Measurements from ENCODE around the gene MAS1. TPM values are rescaled to one million over a fixed set of nuclear protein-coding genes. Genes with fewer than 3 reads are reported as not detected.

MAS1 gene
- total and polyA plus RNA-seq, 9 donors, result 0.04 to 0.38 (median 0.10) TPM; not detected in 1

GRCh38 chr6:159939591-159940016 lies 48.8 kb downstream of the MAS1 start:
- Histone ChIP-seq H3K27me3 (no peaks in the 10 kb centered on the region), H3K4me1 (ENCODE audit: insufficient read depth) (peaks cover 8% of the 10 kb centered on the region), H3K4me3 (no peak overlapping the region), H3K36me3 (no peaks in the 10 kb centered on the region), H3K9me3 (no peaks in the 10 kb centered on the region), H3K27ac (no peak overlapping the region)
- no peak for DNase-seq
- intact Hi-C loops (cut with DNase I), result no loop called here
- TF ChIP-seq, protein P1, sequence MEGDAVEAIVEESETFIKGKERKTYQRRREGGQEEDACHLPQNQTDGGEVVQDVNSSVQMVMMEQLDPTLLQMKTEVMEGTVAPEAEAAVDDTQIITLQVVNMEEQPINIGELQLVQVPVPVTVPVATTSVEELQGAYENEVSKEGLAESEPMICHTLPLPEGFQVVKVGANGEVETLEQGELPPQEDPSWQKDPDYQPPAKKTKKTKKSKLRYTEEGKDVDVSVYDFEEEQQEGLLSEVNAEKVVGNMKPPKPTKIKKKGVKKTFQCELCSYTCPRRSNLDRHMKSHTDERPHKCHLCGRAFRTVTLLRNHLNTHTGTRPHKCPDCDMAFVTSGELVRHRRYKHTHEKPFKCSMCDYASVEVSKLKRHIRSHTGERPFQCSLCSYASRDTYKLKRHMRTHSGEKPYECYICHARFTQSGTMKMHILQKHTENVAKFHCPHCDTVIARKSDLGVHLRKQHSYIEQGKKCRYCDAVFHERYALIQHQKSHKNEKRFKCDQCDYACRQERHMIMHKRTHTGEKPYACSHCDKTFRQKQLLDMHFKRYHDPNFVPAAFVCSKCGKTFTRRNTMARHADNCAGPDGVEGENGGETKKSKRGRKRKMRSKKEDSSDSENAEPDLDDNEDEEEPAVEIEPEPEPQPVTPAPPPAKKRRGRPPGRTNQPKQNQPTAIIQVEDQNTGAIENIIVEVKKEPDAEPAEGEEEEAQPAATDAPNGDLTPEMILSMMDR (IDR thresholded peaks at IDR 0.05), result no peak
- WGBS, 3 donors, result 62 to 78% (median 71%) methylated on average over 6 of the region's 6 CpGs

Other genes starting within 250 kb of the MAS1 start
- gene SOD2, start 197.7 kb upstream of the MAS1 start, total RNA-seq, result 100 to 1,000 TPM; 164 to 580 (median 215) TPM
- 100 to 1,000 TPM; 130 to 160 TPM for gene SOD2, start 197.7 kb upstream of the MAS1 start, polyA plus RNA-seq
- 100 to 1,000 TPM in 3 of 7 donors, 10 to 100 TPM in 4; 89.1 to 117 (median 95.4) TPM for gene WTAP, start 163.5 kb upstream of the MAS1 start, total RNA-seq
- gene WTAP, start 163.5 kb upstream of the MAS1 start, polyA plus RNA-seq, result 10 to 100 TPM; 65.3 to 95.7 TPM
- 100 to 1,000 TPM in 1 of 7 donors, 10 to 100 TPM in 4, 1 to 10 TPM in 2; 7.2 to 113 (median 20.3) TPM for gene ACAT2, start 128.9 kb upstream of the MAS1 start, total RNA-seq
- 10 to 100 TPM; 15.3 to 56.6 TPM for gene ACAT2, start 128.9 kb upstream of the MAS1 start, polyA plus RNA-seq
- 100 to 1,000 TPM in 6 of 7 donors, 10 to 100 TPM in 1; 83.5 to 189 (median 162) TPM for gene TCP1, start 101.4 kb upstream of the MAS1 start, total RNA-seq
- 100 to 1,000 TPM; 108 to 237 TPM for gene TCP1, start 101.4 kb upstream of the MAS1 start, polyA plus RNA-seq
- gene MRPL18, start 100.5 kb upstream of the MAS1 start, total RNA-seq, result 10 to 100 TPM; 51.0 to 98.7 (median 54.0) TPM
- gene MRPL18, start 100.5 kb upstream of the MAS1 start, polyA plus RNA-seq, result 100 to 1,000 TPM in 1 of 2 donors, 10 to 100 TPM in 1; 67.9 to 112 TPM
- under 1 TPM in 4 of 7 donors, not detected in 3; 0.20 to 0.57 (median 0.37) TPM for gene PNLDC1, start 90.7 kb upstream of the MAS1 start, total RNA-seq
- 1 to 10 TPM; 1.1 to 1.2 TPM for gene PNLDC1, start 90.7 kb upstream of the MAS1 start, polyA plus RNA-seq
- gene IGF2R, start 78.1 kb downstream of the MAS1 start, total RNA-seq, result 10 to 100 TPM; 32.9 to 70.3 (median 49.2) TPM
- 100 to 1,000 TPM in 1 of 2 donors, 10 to 100 TPM in 1; 29.3 to 116 TPM for gene IGF2R, start 78.1 kb downstream of the MAS1 start, polyA plus RNA-seq
- 1 to 10 TPM in 6 of 7 donors, under 1 TPM in 1; 0.23 to 2.4 (median 1.1) TPM for gene SLC22A1, start 230.8 kb downstream of the MAS1 start, total RNA-seq
- under 1 TPM in 1 of 2 donors, not detected in 1; 0.29 TPM for gene SLC22A1, start 230.8 kb downstream of the MAS1 start, polyA plus RNA-seq

All from ovary (tissue), 9 donors.